SK-N-SH (cell line): ENCODE results near the gene CLIC5.

Source experiments
- EP300 ChIP-seq, 2 experiments: IDR thresholded peaks; 2 replicates each; pipeline versions ENCODE4 v1.4.0 to v1.6.1; 2012; ENCODE audit warnings: borderline replicate concordance in 1 of 2, low read depth in 1 of 2, low read length in 1 of 2
- EZH2phosphoT487 ChIP-seq: fragments of 200-600 bp; sonication (generic); IDR thresholded peaks from 2 replicates; pipeline ENCODE4 v1.6.1; 2017; ENCODE audit warnings: low read depth, mixed run types, mild to moderate bottlenecking, antibody characterized with exemption, moderate library complexity, borderline replicate concordance
- JUND ChIP-seq: IDR thresholded peaks from 2 replicates; pipeline ENCODE4 v1.4.0; 2012
- MXI1 ChIP-seq: IDR thresholded peaks from 2 replicates; pipeline ENCODE4 v1.6.1; 2012; ENCODE audit warnings: mild to moderate bottlenecking, low read depth, low read length, improper control_type of control experiment
- POLR2AphosphoS5 ChIP-seq: IDR thresholded peaks from 2 replicates; pipeline ENCODE4 v1.6.1; 2012; ENCODE audit warnings: low read depth, low read length
- SMC3 ChIP-seq: IDR thresholded peaks from 2 replicates; pipeline ENCODE4 v1.6.1; 2012; ENCODE audit warnings: low read depth, low read length, improper control_type of control experiment
- TEAD4 ChIP-seq: IDR thresholded peaks from 2 replicates; pipeline ENCODE4 v1.4.0; 2012; ENCODE audit warnings: mild to moderate bottlenecking, borderline replicate concordance; ENCODE audit not compliant: insufficient read depth
- TF ChIP-seq, protein P1 (sequence below): fragments of 200-600 bp; sonication (generic); IDR thresholded peaks from 2 replicates; pipeline ENCODE4 v1.6.1; 2017; ENCODE audit warnings: antibody characterized with exemption, mild to moderate bottlenecking, moderate library complexity
- TF ChIP-seq, protein P2 (sequence below): fragments of 150-350 bp; IDR thresholded peaks from 2 replicates; pipeline ENCODE4 v1.6.1; 2017; ENCODE audit warnings: antibody characterized with exemption, low read length, low read depth, borderline replicate concordance
- TF ChIP-seq, protein P3 (sequence below): IDR thresholded peaks from 2 replicates; pipeline ENCODE4 v1.6.1; 2012; ENCODE audit warnings: mild to moderate bottlenecking, low read depth, low read length, moderate library complexity
- TF ChIP-seq, protein P4 (sequence below): IDR thresholded peaks from 2 replicates; pipeline ENCODE4 v1.4.0; 2012; ENCODE audit warnings: low read depth, borderline replicate concordance
- TF ChIP-seq, protein P5 (sequence below): IDR thresholded peaks from 2 replicates; pipeline ENCODE4 v1.4.0; 2012; ENCODE audit warnings: low read depth

DNA sequence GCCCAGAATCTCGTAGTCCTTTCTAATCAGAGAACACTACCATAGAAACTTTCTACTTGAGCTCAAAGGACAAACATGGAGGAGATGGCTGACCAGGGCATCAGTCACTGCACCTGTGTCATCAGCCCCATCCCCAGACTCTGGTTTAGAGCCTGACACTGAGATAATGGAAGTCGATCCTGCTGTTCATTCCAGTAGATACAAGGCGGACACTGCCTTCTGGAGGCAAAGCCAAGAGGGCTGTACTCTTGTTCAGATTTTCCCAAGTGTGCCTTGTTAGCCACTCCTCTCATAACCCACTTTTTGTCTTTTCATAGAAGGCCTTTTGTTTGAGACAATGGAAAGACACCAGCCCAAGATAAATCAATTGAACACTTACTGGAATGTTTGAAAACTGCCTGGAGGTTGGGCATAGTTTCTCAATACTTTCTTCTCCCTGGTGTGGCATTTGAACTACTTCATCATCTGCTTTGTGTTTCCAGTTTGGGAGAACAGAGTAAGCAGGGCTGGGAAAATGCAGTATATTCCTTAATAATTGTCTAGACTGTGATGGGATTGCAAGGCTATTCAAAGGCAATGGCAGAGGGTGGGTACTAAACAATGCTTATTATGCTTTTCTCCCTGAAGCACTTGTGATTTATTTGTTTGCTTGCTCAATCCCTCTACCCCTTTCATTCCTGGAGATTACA is 99.7 kb downstream of the CLIC5 start:
- TF ChIP-seq, protein P1, sequence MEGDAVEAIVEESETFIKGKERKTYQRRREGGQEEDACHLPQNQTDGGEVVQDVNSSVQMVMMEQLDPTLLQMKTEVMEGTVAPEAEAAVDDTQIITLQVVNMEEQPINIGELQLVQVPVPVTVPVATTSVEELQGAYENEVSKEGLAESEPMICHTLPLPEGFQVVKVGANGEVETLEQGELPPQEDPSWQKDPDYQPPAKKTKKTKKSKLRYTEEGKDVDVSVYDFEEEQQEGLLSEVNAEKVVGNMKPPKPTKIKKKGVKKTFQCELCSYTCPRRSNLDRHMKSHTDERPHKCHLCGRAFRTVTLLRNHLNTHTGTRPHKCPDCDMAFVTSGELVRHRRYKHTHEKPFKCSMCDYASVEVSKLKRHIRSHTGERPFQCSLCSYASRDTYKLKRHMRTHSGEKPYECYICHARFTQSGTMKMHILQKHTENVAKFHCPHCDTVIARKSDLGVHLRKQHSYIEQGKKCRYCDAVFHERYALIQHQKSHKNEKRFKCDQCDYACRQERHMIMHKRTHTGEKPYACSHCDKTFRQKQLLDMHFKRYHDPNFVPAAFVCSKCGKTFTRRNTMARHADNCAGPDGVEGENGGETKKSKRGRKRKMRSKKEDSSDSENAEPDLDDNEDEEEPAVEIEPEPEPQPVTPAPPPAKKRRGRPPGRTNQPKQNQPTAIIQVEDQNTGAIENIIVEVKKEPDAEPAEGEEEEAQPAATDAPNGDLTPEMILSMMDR = no peak
- no peak for TF ChIP-seq MXI1
- TF ChIP-seq, protein P2, sequence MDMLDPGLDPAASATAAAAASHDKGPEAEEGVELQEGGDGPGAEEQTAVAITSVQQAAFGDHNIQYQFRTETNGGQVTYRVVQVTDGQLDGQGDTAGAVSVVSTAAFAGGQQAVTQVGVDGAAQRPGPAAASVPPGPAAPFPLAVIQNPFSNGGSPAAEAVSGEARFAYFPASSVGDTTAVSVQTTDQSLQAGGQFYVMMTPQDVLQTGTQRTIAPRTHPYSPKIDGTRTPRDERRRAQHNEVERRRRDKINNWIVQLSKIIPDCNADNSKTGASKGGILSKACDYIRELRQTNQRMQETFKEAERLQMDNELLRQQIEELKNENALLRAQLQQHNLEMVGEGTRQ = no peak
- no peak for TF ChIP-seq EP300 (IDR thresholded peaks at IDR 0.05; ENCODE audit: borderline replicate concordance in 1 of 2, low read depth in 1 of 2, low read length in 1 of 2)
- TF ChIP-seq JUND = no peak
- TF ChIP-seq EZH2phosphoT487 = no peak
- TF ChIP-seq, protein P3, sequence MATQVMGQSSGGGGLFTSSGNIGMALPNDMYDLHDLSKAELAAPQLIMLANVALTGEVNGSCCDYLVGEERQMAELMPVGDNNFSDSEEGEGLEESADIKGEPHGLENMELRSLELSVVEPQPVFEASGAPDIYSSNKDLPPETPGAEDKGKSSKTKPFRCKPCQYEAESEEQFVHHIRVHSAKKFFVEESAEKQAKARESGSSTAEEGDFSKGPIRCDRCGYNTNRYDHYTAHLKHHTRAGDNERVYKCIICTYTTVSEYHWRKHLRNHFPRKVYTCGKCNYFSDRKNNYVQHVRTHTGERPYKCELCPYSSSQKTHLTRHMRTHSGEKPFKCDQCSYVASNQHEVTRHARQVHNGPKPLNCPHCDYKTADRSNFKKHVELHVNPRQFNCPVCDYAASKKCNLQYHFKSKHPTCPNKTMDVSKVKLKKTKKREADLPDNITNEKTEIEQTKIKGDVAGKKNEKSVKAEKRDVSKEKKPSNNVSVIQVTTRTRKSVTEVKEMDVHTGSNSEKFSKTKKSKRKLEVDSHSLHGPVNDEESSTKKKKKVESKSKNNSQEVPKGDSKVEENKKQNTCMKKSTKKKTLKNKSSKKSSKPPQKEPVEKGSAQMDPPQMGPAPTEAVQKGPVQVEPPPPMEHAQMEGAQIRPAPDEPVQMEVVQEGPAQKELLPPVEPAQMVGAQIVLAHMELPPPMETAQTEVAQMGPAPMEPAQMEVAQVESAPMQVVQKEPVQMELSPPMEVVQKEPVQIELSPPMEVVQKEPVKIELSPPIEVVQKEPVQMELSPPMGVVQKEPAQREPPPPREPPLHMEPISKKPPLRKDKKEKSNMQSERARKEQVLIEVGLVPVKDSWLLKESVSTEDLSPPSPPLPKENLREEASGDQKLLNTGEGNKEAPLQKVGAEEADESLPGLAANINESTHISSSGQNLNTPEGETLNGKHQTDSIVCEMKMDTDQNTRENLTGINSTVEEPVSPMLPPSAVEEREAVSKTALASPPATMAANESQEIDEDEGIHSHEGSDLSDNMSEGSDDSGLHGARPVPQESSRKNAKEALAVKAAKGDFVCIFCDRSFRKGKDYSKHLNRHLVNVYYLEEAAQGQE = no peak
- no peak for TF ChIP-seq SMC3
- TF ChIP-seq, protein P4, sequence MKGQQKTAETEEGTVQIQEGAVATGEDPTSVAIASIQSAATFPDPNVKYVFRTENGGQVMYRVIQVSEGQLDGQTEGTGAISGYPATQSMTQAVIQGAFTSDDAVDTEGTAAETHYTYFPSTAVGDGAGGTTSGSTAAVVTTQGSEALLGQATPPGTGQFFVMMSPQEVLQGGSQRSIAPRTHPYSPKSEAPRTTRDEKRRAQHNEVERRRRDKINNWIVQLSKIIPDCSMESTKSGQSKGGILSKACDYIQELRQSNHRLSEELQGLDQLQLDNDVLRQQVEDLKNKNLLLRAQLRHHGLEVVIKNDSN = no peak
- TF ChIP-seq, protein P5, sequence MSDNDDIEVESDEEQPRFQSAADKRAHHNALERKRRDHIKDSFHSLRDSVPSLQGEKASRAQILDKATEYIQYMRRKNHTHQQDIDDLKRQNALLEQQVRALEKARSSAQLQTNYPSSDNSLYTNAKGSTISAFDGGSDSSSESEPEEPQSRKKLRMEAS = no peak
- no peak for TF ChIP-seq TEAD4
- no peak for TF ChIP-seq POLR2AphosphoS5
